Measurements from ENCODE around the gene RCOR1. TPM values are rescaled to one million over a fixed set of nuclear protein-coding genes. Genes with fewer than 3 reads are reported as not detected.

RCOR1 gene
- total RNA-seq, 1 experiment from 2014 or later, result 34.1 TPM

- no peaks in the 10 kb centered on the region for H3K9me3 Mint-ChIP-seq
- H3K14ac ChIP-seq (ENCODE audit: insufficient read depth, low read length), result no peak overlapping the region
- H3K79me2 ChIP-seq (ENCODE audit: insufficient read depth, low read length), result no peaks in the 10 kb centered on the region
- no peak overlapping the region for H3K18ac ChIP-seq (ENCODE audit: insufficient read length, low read depth, low read length)
- no peak overlapping the region for H2BK20ac ChIP-seq (ENCODE audit: low read depth, low read length, poor library complexity, severe bottlenecking)
- no CpG with 5 or more reads among the region's 6 CpGs for WGBS (ENCODE audit: extremely low coverage, insufficient read length, low lambda C conversion rate)
- no peak overlapping the region for H2AFZ ChIP-seq (ENCODE audit: low read length)
- H3K4ac ChIP-seq (ENCODE audit: low read depth, low read length), result no peak overlapping the region
- no peaks in the 10 kb centered on the region for H3K4me1 ChIP-seq (ENCODE audit: insufficient read depth, low read length)
- H2BK120ac ChIP-seq (ENCODE audit: low read depth, low read length, poor library complexity, severe bottlenecking), result no peak overlapping the region
- H4K20me1 ChIP-seq (ENCODE audit: control insufficient read depth, insufficient read depth, insufficient read length), result no peaks in the 10 kb centered on the region
- no peak for DNase-seq
- H3K23me2 ChIP-seq (ENCODE audit: insufficient read length, low read depth, low read length, poor library complexity, severe bottlenecking), result no peaks in the 10 kb centered on the region
- TF ChIP-seq, protein P1, sequence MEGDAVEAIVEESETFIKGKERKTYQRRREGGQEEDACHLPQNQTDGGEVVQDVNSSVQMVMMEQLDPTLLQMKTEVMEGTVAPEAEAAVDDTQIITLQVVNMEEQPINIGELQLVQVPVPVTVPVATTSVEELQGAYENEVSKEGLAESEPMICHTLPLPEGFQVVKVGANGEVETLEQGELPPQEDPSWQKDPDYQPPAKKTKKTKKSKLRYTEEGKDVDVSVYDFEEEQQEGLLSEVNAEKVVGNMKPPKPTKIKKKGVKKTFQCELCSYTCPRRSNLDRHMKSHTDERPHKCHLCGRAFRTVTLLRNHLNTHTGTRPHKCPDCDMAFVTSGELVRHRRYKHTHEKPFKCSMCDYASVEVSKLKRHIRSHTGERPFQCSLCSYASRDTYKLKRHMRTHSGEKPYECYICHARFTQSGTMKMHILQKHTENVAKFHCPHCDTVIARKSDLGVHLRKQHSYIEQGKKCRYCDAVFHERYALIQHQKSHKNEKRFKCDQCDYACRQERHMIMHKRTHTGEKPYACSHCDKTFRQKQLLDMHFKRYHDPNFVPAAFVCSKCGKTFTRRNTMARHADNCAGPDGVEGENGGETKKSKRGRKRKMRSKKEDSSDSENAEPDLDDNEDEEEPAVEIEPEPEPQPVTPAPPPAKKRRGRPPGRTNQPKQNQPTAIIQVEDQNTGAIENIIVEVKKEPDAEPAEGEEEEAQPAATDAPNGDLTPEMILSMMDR (conservative IDR thresholded peaks at IDR 0.05), result no peak
- H4K91ac ChIP-seq (ENCODE audit: insufficient read length, low read depth, low read length), result no peak overlapping the region
- H3K9ac ChIP-seq (ENCODE audit: extremely low read depth, insufficient read length, low read length), result no peak overlapping the region
- H2BK15ac ChIP-seq (ENCODE audit: low read depth, low read length), result no peak overlapping the region
- no peaks in the 10 kb centered on the region for H3K27me3 ChIP-seq (ENCODE audit: insufficient read depth, low read length)
- no peaks in the 10 kb centered on the region for H3K79me1 ChIP-seq (ENCODE audit: insufficient read depth, low read depth, low read length, poor library complexity, severe bottlenecking)
- peaks cover 21 to 62% (median 51%) of the 10 kb centered on the region in 3 experiments; a peak in 6 of 7 replicates for H3K36me3 Mint-ChIP-seq (ENCODE audit: insufficient read depth in 1 of 3, low read depth in 3 of 3)
- no peak overlapping the region for H3K4me3 Mint-ChIP-seq
- H2BK5ac ChIP-seq (ENCODE audit: insufficient read length, low read length), result no peak overlapping the region
- H3K9me3 ChIP-seq (ENCODE audit: control insufficient read depth, low read depth, low read length), result no peaks in the 10 kb centered on the region
- no peak overlapping the region for H3K4me2 ChIP-seq (ENCODE audit: insufficient read depth, insufficient read length, low read length)
- H4K8ac ChIP-seq (replicated peaks; ENCODE audit: insufficient read length, low read depth, low read length), result no peak overlapping the region
- no peaks in the 10 kb centered on the region for H3K27me3 Mint-ChIP-seq (ENCODE audit: low read depth)
- no peak overlapping the region for H2AK5ac ChIP-seq (ENCODE audit: insufficient read length, low read length)
- no peak overlapping the region for H2BK12ac ChIP-seq (ENCODE audit: insufficient read length, low read depth, low read length)
- H3K56ac ChIP-seq (ENCODE audit: insufficient read length, low read depth, low read length), result no peak overlapping the region
- H3K23ac ChIP-seq (ENCODE audit: insufficient read length, low read depth, low read length), result no peak overlapping the region
- no peak overlapping the region for H4K5ac ChIP-seq (ENCODE audit: insufficient read length, low read depth, low read length)
- no peak overlapping the region for H3K27ac ChIP-seq (ENCODE audit: insufficient read length, low read depth, low read length)
- H3K27ac Mint-ChIP-seq, result no peak overlapping the region
- H3K4me1 Mint-ChIP-seq, result peaks cover 5 to 8% of the 10 kb centered on the region in 2 experiments; a peak in 2 of 4 replicates
- H3T11ph ChIP-seq (ENCODE audit: low read length), result no peak overlapping the region
Observed at GRCh38 chr14:102729268-102729667, 136.8 kb downstream of the RCOR1 start.
